Breast epithelium (tissue), 4 donors: ENCODE results near the gene FNIP2. TPM values are rescaled to one million over a fixed set of nuclear protein-coding genes. Genes with fewer than 3 reads are reported as not detected.

Source experiments
- DNase-seq, 2 donors: peaks; one replicate each; pipeline ENCODE4 v3.0.0-alpha.2; 2019; ENCODE audit warnings: low spot score in 2 of 2
- H3K27ac ChIP-seq, 2 donors: fragments of 200-600 bp; sonication (generic) in 1 of 2; one replicate each; pipeline ENCODE4 v1.5.1; 2016 to 2019; ENCODE audit warnings: mild to moderate bottlenecking in 1 of 2
- H3K27me3 ChIP-seq, 2 donors: fragments of 200-600 bp; sonication (generic) in 1 of 2; one replicate each; pipeline versions ENCODE4 v1.5.1 to v1.6.0; 2017 to 2019; ENCODE audit warnings: control low read depth in 1 of 2, mild to moderate bottlenecking in 1 of 2
- H3K36me3 ChIP-seq: fragments of 200-600 bp; one replicate; pipeline ENCODE4 v1.5.1; 2019
- H3K4me1 ChIP-seq, 2 donors: fragments of 200-600 bp; sonication (generic); one replicate each; pipeline ENCODE4 v1.5.1; 2016 to 2019; ENCODE audit warnings: control low read depth in 1 of 2
- H3K4me3 ChIP-seq, 3 donors: fragments of 200-600 bp; sonication (generic); 1 replicate in 2 of 3; 2 replicates in 1 of 3; pipeline ENCODE4 v1.5.1; 2016 to 2019; ENCODE audit warnings: mild to moderate bottlenecking in 3 of 3, moderate library complexity in 2 of 3
- H3K9me3 ChIP-seq, 2 donors: fragments of 200-600 bp; sonication (generic) in 1 of 2; one replicate each; pipeline ENCODE4 v1.5.1; 2016 to 2019; ENCODE audit warnings: control low read depth in 1 of 2
- CTCF ChIP-seq, 3 donors: fragments of 450-650 bp; IDR thresholded peaks; one replicate each; pipeline ENCODE4 v1.5.1; 2016 to 2017; ENCODE audit warnings: antibody characterized with exemption in 3 of 3, mild to moderate bottlenecking in 3 of 3, moderate library complexity in 3 of 3
- POLR2A ChIP-seq: fragments of 450-650 bp; IDR thresholded peaks from one replicate; pipeline ENCODE4 v1.6.1; 2016; ENCODE audit warnings: antibody characterized with exemption, mild to moderate bottlenecking, moderate library complexity
- POLR2AphosphoS5 ChIP-seq, 3 donors: sonication (generic); formaldehyde crosslinking; IDR thresholded peaks; one replicate each; pipeline ENCODE4 v1.6.1; 2017; ENCODE audit warnings: antibody characterized with exemption in 3 of 3
- intact Hi-C: fragments of 100-400 bp; cut with DNase I; formaldehyde crosslinking; loops from one replicate; pipeline ENCODE4 v1.15.1; 2023; ENCODE audit warnings: low total_unique reads
- total RNA-seq, 3 donors: library from RNA; depleted of rRNA; stranded (reverse); fragments of >200 nt; gene quantifications; one replicate each; pipeline ENCODE4 v1.1.0, GENCODE V29; 2016

FNIP2 gene
- total RNA-seq, result 10 to 100 TPM; 40.3 to 70.4 (median 55.2) TPM

- intact Hi-C loops, result no loop called here
- TF ChIP-seq CTCF (IDR thresholded peaks at IDR 0.05), result no peak
- peak in 2 of 3 donors; percentile 18 to 25 for TF ChIP-seq POLR2AphosphoS5 (IDR thresholded peaks at IDR 0.05)
- H3K9me3 ChIP-seq, result no peaks in the 10 kb centered on the region
- peak within 1 kb of the TSS; percentile 80 to 92 (median 80) for H3K4me3 ChIP-seq
- DNase-seq, result peak; percentile 50 to 56
- H3K4me1 ChIP-seq, result no peaks in the 10 kb centered on the region
- H3K27ac ChIP-seq, result peak within 1 kb of the TSS; percentile 86 to 88
- H3K36me3 ChIP-seq, result no peaks in the 10 kb centered on the region
- no peaks in the 10 kb centered on the region for H3K27me3 ChIP-seq
Measured at GRCh38 chr4:158768555-158769174, at the start of gene FNIP2. TSS of gene FNIP2 (plus strand) at chr4:158769026. CDS start at chr4:158769213, 187 bp downstream.

- intact Hi-C loops, result no loop called here
Measured at GRCh38 chr4:158721680-158722079, 47.1 kb upstream of the FNIP2 start.

GRCh38 chr4:158722291-158722916, 46.4 kb upstream of the FNIP2 start:
- intact Hi-C loops, result no loop called here
- Histone ChIP-seq H3K4me1 (no peaks in the 10 kb centered on the region), H3K9me3 (no peaks in the 10 kb centered on the region), H3K27me3 (no peaks in the 10 kb centered on the region), H3K36me3 (no peaks in the 10 kb centered on the region), H3K4me3 (peak overlapping the region; percentile 87 to 92 (median 88)), H3K27ac (peak overlapping the region; percentile 88 to 96)
- no peak for DNase-seq
- no peak for TF ChIP-seq POLR2A
- no peak for TF ChIP-seq POLR2AphosphoS5 (IDR thresholded peaks at IDR 0.05)
- TF ChIP-seq CTCF (IDR thresholded peaks at IDR 0.05), result no peak

More at GRCh38 chr4:158721680-158722079, 47.1 kb upstream of the FNIP2 start:
- no peaks in the 10 kb centered on the region for H3K4me1 ChIP-seq
- TF ChIP-seq POLR2AphosphoS5 (IDR thresholded peaks at IDR 0.05) (no peak), CTCF (IDR thresholded peaks at IDR 0.05) (no peak), POLR2A (no peak)
- H3K36me3 ChIP-seq, result no peaks in the 10 kb centered on the region
- no peaks in the 10 kb centered on the region for H3K27me3 ChIP-seq
- H3K27ac ChIP-seq, result no peak overlapping the region
- H3K4me3 ChIP-seq, result no peak overlapping the region
- no peaks in the 10 kb centered on the region for H3K9me3 ChIP-seq
- DNase-seq, result no peak

GRCh38 chr4:158722917-158723793, 45.7 kb upstream of the FNIP2 start, which contains the start of gene PPID:
TSS of gene PPID (minus strand) at chr4:158723396. CDS start at chr4:158723288, 108 bp downstream.
- intact Hi-C loops, result no loop called here
- Histone ChIP-seq H3K36me3 (no peaks in the 10 kb centered on the region), H3K4me3 (peak within 1 kb of the TSS; percentile 87 to 92 (median 88)), H3K9me3 (no peaks in the 10 kb centered on the region), H3K27me3 (no peaks in the 10 kb centered on the region), H3K4me1 (no peaks in the 10 kb centered on the region), H3K27ac (peak within 1 kb of the TSS; percentile 88 to 96)
- TF ChIP-seq POLR2A (peak; percentile 62), POLR2AphosphoS5 (IDR thresholded peaks at IDR 0.05) (peak; percentile 60 to 64 (median 61)), CTCF (IDR thresholded peaks at IDR 0.05) (no peak)
- DNase-seq, result peak; percentile 54 to 76
